CD4-positive, alpha-beta T cell treated with Interleukin-17A for 4 hours (primary cell): ENCODE measurements around the gene HYAL3.
"Not testable (repeated sequence)": the region's sequence is repeated elsewhere in the genome, so short reads cannot be mapped to it uniquely, and the experiment has no call there.

Experiments used
- DNase-seq: peaks from one replicate; pipeline ENCODE4 v3.0.0-alpha.2; 2020; ENCODE audit warnings: mixed read lengths

The HYAL3 gene

DNA sequence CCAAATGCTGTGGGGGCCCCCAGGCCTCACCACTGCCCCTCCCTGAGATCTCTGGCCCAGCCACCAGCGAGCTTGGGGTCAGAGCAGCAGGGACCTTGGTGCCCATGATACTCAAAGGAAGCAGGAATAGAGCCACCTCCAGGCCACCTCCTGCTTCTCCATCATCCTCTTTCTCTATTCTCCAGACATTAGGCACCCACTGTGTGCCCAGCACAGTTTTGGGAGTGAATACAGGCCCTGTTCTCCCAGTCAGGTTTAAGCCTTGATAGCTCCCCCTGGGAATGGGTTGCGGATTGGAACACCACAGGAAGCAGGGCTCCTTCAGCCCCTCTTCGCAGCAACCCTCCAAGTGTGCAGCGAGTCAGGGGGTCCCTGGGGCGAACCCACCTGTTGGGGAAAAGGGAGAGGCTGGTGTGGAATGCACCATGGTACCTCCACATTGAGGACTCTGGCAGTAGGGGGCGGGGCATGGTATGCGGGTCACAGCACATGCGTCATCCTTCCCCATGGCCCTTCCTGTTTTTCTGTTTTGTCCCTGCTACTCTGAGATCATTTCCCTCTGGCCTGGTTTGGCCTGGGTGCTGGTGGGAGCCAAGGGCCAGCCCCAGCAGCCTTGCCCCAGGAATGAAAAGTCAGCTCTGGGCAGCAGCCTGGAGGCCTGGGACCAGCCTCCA is 44.5 kb downstream of the HYAL3 start:
- no peak for DNase-seq

DNA sequence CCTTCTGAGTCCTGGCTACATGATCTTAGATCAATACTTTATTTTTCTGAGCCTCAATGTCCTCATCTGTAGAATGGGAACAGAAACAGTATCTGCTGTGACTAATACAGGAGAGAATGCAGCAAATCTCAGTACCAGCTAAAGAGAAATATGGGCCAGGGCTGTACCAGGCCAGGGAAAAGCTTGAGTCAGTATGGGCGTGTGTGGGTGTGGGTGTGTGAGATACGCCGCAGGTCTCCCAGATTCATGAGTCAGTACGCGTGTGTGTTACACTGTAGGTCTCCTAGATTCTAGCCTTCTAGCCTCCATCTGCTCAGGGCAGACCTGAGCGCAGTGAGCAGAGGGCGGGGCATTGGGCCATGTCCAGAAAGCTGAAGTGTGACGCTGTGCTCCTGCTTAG is 48.0 kb downstream of the HYAL3 start:
- no peak for DNase-seq

DNA sequence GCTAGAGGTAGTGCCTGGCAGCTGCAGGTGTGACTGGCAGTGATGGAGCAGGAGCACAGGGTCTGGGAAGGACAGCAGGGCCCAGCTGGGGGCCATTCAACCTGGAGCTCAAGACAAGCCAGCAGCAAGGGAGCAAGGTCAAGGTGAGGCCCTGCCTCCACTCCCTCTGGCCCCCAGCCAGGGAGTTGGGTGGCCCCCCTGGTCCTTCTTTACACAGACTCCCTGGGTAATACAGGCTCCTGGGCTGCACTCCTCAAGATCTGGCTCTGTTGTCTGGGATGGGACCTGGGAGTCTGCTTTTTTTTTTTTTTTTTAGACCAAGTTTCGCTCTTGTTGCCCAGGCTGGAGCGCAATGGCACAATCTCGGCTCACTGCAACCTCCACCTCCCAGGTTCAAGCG is 48.7 kb downstream of the HYAL3 start:
- no peak for DNase-seq

GRCh38 chr3:50249457-50249856 is 49.7 kb downstream of the HYAL3 start:
- DNase-seq: no peak

DNA sequence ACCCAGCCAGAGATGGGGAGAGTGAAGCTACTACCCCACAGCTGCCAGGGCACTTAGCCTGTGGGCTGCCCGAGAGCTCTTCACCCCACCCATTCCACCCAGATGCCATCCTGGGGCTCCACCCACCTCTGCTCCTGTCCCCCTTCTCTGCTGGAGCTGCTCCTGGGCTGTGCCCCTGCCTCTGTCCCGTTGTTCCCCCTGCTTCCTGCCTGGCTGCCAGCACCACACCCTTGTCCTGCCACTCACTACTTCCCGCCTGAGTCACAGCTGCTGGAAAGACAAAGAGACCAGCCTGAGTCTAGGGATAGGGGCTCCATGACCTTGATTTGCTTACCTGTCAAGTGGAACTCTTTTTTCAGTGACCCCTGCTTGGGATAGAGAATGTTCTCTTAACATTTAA is 50.8 kb downstream of the HYAL3 start:
- DNase-seq: no peak

DNA sequence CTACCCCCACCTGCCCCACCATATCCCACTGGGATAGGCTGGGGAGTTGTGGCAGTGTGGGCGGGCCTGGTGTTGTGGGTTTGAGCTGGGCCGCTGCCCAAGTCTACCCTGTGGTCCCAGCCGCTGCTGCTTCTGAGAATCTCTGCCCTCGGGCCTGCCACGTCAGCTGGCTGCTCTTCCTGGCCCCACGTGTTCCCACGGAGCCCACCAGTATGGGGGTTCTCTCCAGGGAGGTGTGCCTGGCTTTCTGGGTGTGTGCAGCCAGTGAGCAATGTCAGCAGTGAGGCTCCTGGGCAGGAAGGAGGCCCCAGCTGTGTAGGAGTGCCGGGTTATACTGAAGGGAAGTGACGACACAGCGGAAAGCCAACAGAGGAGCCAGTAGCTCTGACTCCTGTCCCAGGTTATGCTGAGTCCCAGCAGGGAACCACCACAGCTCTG is 52.7 kb downstream of the HYAL3 start:
- DNase-seq: peak; percentile 82

- DNase-seq: peak; percentile 98
Measured at GRCh38 chr3:50245831-50246516, 53.2 kb downstream of the HYAL3 start.

DNA sequence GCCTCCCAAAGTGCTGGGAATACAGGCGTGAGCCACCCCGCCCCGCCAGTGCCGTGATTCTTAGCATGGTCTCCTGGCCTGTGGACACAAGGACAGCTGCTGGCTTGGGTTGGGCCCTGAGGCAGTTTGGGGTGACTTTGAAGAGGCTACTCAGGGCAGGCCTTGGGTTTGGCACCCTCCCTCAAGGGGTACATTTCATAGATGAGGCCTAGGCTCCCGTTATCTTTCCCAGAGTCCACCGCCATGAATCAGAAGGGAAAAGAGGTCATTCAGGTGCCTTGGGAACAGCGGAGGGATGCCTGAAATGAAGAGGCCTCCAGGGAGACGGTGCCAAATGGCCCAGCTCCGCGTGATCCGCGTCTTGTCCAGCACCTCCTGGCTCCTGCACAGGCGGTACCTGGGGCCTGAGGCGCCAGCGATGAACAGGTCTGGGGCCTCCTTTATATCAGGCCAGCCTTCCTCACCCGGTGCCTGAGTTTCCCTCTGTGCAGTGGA is 53.9 kb downstream of the HYAL3 start:
- no peak for DNase-seq

GRCh38 chr3:50244813-50245212 is 54.4 kb downstream of the HYAL3 start:
- DNase-seq: not testable (repeated sequence)

- DNase-seq: no peak
Measured at GRCh38 chr3:50243543-50243895, 55.7 kb downstream of the HYAL3 start.

DNA sequence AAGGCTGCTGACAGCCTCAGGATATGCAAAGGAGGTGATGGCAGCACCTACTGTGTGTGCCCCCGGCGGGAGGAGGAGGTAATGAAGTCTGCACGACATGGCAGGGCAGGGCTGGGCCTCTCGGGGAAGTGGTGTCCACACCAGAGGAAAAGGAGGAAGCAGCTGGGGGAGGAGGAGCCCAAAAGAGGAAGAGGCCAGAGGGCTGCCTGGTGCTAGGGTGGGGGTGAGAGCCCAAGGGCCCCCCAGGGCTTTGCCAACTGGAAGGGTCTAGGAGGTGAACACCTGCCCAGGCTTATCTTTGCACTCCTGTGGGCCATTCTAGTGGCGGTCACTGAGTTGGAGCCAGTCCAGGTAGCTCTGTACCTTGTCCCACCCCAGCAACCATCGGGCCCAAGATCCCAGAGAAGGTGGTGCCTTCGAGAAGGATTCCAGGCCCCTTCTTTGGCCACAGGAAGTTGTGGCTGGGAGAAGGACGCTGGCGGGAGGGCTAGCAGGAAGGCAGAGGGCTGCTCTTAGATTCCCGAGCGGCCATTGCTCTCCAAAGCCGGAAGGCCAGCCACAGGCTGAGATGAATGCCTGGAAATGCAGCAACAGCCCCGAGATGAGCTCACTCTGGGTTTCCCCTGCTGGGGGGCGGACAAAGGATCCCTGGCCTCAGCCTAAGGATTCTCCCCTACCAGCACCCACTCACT is 56.2 kb downstream of the HYAL3 start:
- DNase-seq: peak; percentile 39
